ENCODE results near the gene STKLD1. TPM values are rescaled to one million over a fixed set of nuclear protein-coding genes. Genes with fewer than 3 reads are reported as not detected.

Gene STKLD1
- total and polyA plus RNA-seq, 9 of the 15 experiments (the other 6 are each of a cell fraction or from before 2014, with no cell fraction given) = 0.10 to 0.65 (median 0.33) TPM; not detected in 2

DNA sequence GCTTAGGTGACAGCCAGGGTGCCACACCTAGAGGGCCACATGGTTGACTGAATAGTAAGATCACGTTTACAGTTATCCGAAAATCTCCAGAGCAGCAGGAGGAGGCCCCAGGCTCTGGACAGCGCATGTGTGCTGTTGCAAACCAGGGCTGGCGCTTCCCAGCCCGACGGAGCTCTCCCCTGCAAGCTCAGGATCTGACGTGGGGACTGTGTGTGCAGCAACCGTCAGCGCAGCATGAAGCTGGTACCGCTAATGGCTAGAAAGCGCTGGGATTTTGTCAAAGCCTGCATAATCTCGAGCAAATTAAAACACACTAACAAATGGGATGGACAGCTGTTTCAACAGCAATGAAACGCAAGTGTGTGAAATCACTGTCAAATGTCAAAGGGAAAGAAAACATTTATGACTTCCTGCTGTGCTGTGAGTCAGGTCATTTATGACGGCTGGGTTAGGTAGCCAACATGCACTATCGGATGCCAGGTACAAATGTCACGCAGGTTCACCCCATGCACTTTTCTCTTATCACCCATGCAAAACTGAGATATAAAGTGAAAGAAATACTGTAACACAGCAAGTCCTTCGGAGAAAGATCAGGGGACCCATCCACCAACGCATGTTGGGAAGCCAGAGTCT, 7.8 kb upstream of the STKLD1 start:
- no TSS peak for BruUV-seq (replicated peaks)
- intact Hi-C loops (cut with micrococcal nuclease) = no loop called here
- no peaks in the 10 kb centered on the region for H3K9me3 ChIP-seq (replicated peaks; ENCODE audit: control insufficient read depth, insufficient read depth, low read depth, low read length)
- FAIRE-seq = no peak
- in situ Hi-C loops (cut with MboI) = no loop called here
- H3K9me1 ChIP-seq (ENCODE audit: control insufficient read depth, insufficient read depth, low read length) = peaks cover 34% of the 10 kb centered on the region
- H3K4me3 ChIP-seq = no peak overlapping the region
- H3K4me2 ChIP-seq (ENCODE audit: insufficient read depth, low read length) = no peak overlapping the region
- H3K9ac ChIP-seq (ENCODE audit: insufficient read depth in 1 of 2, low read depth in 2 of 2, low read length in 2 of 2) = no peak overlapping the region
- DNase-seq (ENCODE audit: extremely low read depth in 1 of 4, low spot score in 3 of 4) = no peak
- peaks cover 25 to 29% of the 10 kb centered on the region in 2 experiments; a peak in 4 of 5 replicates for H3K4me1 ChIP-seq (replicated peaks in 1 of 2; ENCODE audit: control insufficient read depth in 2 of 2, insufficient read depth in 2 of 2, low read length in 2 of 2)
- H4K20me1 ChIP-seq (replicated peaks; ENCODE audit: control insufficient read depth, insufficient read depth, low read length) = peaks cover 70% of the 10 kb centered on the region
- no peak overlapping the region for H3K27ac ChIP-seq (ENCODE audit: extremely low read depth, low read depth, low read length)
- no peak overlapping the region for H2AFZ ChIP-seq (ENCODE audit: low read depth, low read length)
- TF ChIP-seq SREBF2 (CRISPR knock-in tag; IDR thresholded peaks at IDR 0.05) = no peak
- TF ChIP-seq, protein P1, sequence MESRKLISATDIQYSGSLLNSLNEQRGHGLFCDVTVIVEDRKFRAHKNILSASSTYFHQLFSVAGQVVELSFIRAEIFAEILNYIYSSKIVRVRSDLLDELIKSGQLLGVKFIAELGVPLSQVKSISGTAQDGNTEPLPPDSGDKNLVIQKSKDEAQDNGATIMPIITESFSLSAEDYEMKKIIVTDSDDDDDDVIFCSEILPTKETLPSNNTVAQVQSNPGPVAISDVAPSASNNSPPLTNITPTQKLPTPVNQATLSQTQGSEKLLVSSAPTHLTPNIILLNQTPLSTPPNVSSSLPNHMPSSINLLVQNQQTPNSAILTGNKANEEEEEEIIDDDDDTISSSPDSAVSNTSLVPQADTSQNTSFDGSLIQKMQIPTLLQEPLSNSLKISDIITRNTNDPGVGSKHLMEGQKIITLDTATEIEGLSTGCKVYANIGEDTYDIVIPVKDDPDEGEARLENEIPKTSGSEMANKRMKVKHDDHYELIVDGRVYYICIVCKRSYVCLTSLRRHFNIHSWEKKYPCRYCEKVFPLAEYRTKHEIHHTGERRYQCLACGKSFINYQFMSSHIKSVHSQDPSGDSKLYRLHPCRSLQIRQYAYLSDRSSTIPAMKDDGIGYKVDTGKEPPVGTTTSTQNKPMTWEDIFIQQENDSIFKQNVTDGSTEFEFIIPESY (CRISPR knock-in tag; IDR thresholded peaks at IDR 0.05) = peak; percentile 31; the same call in 1 of the 2 replicates
- H3K79me2 ChIP-seq (ENCODE audit: control insufficient read depth, insufficient read depth, low read length) = peaks cover 72% of the 10 kb centered on the region
- H3K36me3 ChIP-seq (ENCODE audit: control insufficient read depth, insufficient read depth, low read length) = peaks cover 98% of the 10 kb centered on the region
- 85% methylated on average over 18 of the region's 18 CpGs for WGBS (ENCODE audit: insufficient coverage, low coverage, missing lambda C conversion rate)
- ChIA-PET CTCF (ENCODE audit: low intra/inter-chr PET ratio) (no interaction called here), POLR2A (interaction anchor here (0.9 to 8.5 kb wide), 3 partner anchors 8 to 48 kb away, joined by 4 to 109 read pairs (median 4); partner anchors contain the start of genes SURF1 and SURF2)
- no peaks in the 10 kb centered on the region for H3K27me3 ChIP-seq (ENCODE audit: control insufficient read depth in 2 of 2, insufficient read depth in 2 of 2, low read length in 2 of 2)
- no peak for ATAC-seq

Data from K562 (cell line).